ENCODE results near the gene OPA1.

DNA sequence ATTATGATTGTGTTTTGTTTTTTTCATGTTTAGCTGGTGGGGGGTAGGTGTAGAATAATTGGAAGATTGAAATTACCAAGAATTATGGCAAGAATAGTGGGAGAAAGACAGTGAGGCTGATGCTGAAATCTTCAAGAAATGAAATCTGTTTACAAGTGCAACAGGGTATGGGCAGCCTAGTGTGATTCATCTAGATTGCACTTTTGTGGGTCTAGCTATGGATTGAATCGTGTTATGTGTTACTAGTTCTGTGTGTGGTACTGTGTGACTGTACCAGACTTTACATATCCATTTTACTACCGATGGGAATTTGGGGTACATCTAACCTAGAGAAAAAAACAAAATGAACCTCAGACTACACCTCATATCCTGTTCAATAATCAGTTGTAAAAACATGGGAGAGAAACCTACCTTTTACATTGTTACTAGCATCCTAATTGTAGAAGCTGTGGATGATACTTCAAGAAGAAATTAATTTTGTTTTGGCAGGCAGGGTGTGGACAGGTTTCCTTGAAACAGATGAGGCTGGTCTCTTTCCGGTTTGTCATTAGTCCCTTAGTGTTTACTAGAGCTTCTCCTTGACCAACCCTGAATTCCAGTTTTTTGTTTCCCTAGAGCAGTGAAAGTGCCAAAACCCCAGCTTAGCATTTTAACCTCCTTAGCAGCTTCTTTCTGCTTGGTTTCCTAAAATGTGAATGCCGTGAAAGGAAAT, 47.9 kb downstream of the OPA1 start:
- TF ChIP-seq, protein P1, sequence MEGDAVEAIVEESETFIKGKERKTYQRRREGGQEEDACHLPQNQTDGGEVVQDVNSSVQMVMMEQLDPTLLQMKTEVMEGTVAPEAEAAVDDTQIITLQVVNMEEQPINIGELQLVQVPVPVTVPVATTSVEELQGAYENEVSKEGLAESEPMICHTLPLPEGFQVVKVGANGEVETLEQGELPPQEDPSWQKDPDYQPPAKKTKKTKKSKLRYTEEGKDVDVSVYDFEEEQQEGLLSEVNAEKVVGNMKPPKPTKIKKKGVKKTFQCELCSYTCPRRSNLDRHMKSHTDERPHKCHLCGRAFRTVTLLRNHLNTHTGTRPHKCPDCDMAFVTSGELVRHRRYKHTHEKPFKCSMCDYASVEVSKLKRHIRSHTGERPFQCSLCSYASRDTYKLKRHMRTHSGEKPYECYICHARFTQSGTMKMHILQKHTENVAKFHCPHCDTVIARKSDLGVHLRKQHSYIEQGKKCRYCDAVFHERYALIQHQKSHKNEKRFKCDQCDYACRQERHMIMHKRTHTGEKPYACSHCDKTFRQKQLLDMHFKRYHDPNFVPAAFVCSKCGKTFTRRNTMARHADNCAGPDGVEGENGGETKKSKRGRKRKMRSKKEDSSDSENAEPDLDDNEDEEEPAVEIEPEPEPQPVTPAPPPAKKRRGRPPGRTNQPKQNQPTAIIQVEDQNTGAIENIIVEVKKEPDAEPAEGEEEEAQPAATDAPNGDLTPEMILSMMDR (IDR thresholded peaks at IDR 0.05): no peak
- TF ChIP-seq POLR2A (IDR thresholded peaks at IDR 0.05) (no peak), POLR2AphosphoS5 (IDR thresholded peaks at IDR 0.05) (no peak)

Measured in breast epithelium (tissue), 3 donors.